Measurements from ENCODE around the gene CFAP99. TPM values are rescaled to one million over a fixed set of nuclear protein-coding genes. Genes with fewer than 3 reads are reported as not detected.

CFAP99 gene
- total RNA-seq, 1 donor from 2014 or later = not detected

- H3K27me3 Mint-ChIP-seq (ENCODE audit: low read depth) = peaks cover 5% of the 10 kb centered on the region
- peak overlapping the region; percentile 73 for H3K4me3 Mint-ChIP-seq
- peaks cover 9% of the 10 kb centered on the region for H3K4me1 Mint-ChIP-seq
- no peak overlapping the region for H3K27ac Mint-ChIP-seq (ENCODE audit: unreplicated experiment)
- no peak for TF ChIP-seq CTCF (conservative IDR thresholded peaks at IDR 0.05)
- H3K9me3 Mint-ChIP-seq = no peaks in the 10 kb centered on the region
- H3K36me3 Mint-ChIP-seq (ENCODE audit: low read depth) = no peaks in the 10 kb centered on the region
- no peak for DNase-seq (ENCODE audit: low read depth, low spot score)
These were observed 40.1 kb downstream of the CFAP99 start for GRCh38 chr4:2458546-2459491.

- DNase-seq (ENCODE audit: low read depth, low spot score) = no peak
- Mint-ChIP-seq H3K27ac (ENCODE audit: unreplicated experiment) (no peak overlapping the region), H3K4me3 (peak overlapping the region; percentile 73), H3K4me1 (peaks cover 9% of the 10 kb centered on the region), H3K9me3 (no peaks in the 10 kb centered on the region), H3K27me3 (ENCODE audit: low read depth) (peaks cover 5% of the 10 kb centered on the region), H3K36me3 (ENCODE audit: low read depth) (no peaks in the 10 kb centered on the region)
- no peak for TF ChIP-seq CTCF (conservative IDR thresholded peaks at IDR 0.05)
These were observed 41.0 kb downstream of the CFAP99 start for GRCh38 chr4:2459589-2460349.

GRCh38 chr4:2461246-2461960 is 42.6 kb downstream of the CFAP99 start:
- Mint-ChIP-seq H3K4me1 (peaks cover 9% of the 10 kb centered on the region), H3K4me3 (peak overlapping the region; percentile 78), H3K9me3 (no peaks in the 10 kb centered on the region), H3K27ac (ENCODE audit: unreplicated experiment) (peak overlapping the region; percentile 13), H3K27me3 (ENCODE audit: low read depth) (peaks cover 5% of the 10 kb centered on the region), H3K36me3 (ENCODE audit: low read depth) (no peaks in the 10 kb centered on the region)
- DNase-seq (ENCODE audit: low read depth, low spot score) = no peak
- TF ChIP-seq CTCF (conservative IDR thresholded peaks at IDR 0.05) = no peak

- peak; percentile 61 for TF ChIP-seq CTCF (conservative IDR thresholded peaks at IDR 0.05)
- H3K4me1 Mint-ChIP-seq = peaks cover 16% of the 10 kb centered on the region
- H3K27ac Mint-ChIP-seq (ENCODE audit: unreplicated experiment) = no peak overlapping the region
- no peaks in the 10 kb centered on the region for H3K9me3 Mint-ChIP-seq
- DNase-seq (ENCODE audit: low read depth, low spot score) = peak; percentile 63
- H3K36me3 Mint-ChIP-seq (ENCODE audit: low read depth) = no peaks in the 10 kb centered on the region
- peaks cover 5% of the 10 kb centered on the region for H3K27me3 Mint-ChIP-seq (ENCODE audit: low read depth)
- H3K4me3 Mint-ChIP-seq = peak overlapping the region; percentile 78
These were observed 43.6 kb downstream of the CFAP99 start for GRCh38 chr4:2462218-2462991.
